SK-N-SH (cell line): ENCODE data around the gene PSTPIP2. TPM values are rescaled to one million over a fixed set of nuclear protein-coding genes. Genes with fewer than 3 reads are reported as not detected.

Experiments
- CTCF ChIA-PET: fragments of 300-600, 350-600 bp; formaldehyde crosslinking; extraction: SDS; loops from one replicate; lab custom pipeline; 2021; lab: Yijun Ruan, JAX
- POLR2A ChIA-PET: fragments of 350-600 bp; sonication (Branson Sonifier 250); formaldehyde crosslinking; extraction: SDS; loops from one replicate; lab custom pipeline; 2020; ENCODE audit warnings: antibody characterized with exemption, inconsistent platforms; lab: Yijun Ruan, JAX
- DNase-seq: peaks from one replicate; pipeline ENCODE4 v3.0.0; 2012
- H2AFZ ChIP-seq: fragments of 200-600 bp; sonication (generic); 2 replicates; pipeline ENCODE4 v1.8.1; 2016; ENCODE audit warnings: antibody characterized with exemption, mild to moderate bottlenecking, low read depth
- H3F3A ChIP-seq: fragments of 200-600 bp; sonication (generic); replicated peaks from 2 replicates; pipeline ENCODE3; 2016; ENCODE audit warnings: antibody characterized with exemption, mild to moderate bottlenecking; ENCODE audit not compliant: insufficient read depth
- H3K27ac ChIP-seq, 2 experiments: fragments of 200-500 bp in 1 of 2; fragments of 200-600 bp in 1 of 2; sonication (Bioruptor generic) in 1 of 2; sonication (generic), shearing (Covaris generic) in 1 of 2; 2 replicates each; pipeline versions ENCODE4 v1.5.1 to v1.6.1; 2014 to 2016; ENCODE audit warnings: low read depth in 2 of 2, inconsistent platforms in 1 of 2, low read length in 1 of 2, mild to moderate bottlenecking in 1 of 2, mixed read lengths in 1 of 2
- H3K27me3 ChIP-seq: fragments of 200-600 bp; sonication (generic), shearing (Covaris generic); 2 replicates; pipeline ENCODE4 v1.6.1; 2016; ENCODE audit warnings: mixed run types; ENCODE audit not compliant: insufficient read depth
- H3K36me3 ChIP-seq, 2 experiments: fragments of 200-500 bp in 1 of 2; fragments of 200-600 bp in 1 of 2; sonication (Bioruptor generic) in 1 of 2; sonication (generic) in 1 of 2; replicated peaks in 1 of 2; 2 replicates each; pipeline versions ENCODE3 to v1.5.1; 2014 to 2016; ENCODE audit warnings: low read length in 1 of 2, mild to moderate bottlenecking in 1 of 2; ENCODE audit not compliant: insufficient read depth in 2 of 2, control insufficient read depth in 1 of 2
- H3K4me1 ChIP-seq, 2 experiments: fragments of 200-500 bp in 1 of 2; fragments of 200-600 bp in 1 of 2; sonication (Bioruptor generic) in 1 of 2; sonication (generic), shearing (Covaris generic) in 1 of 2; 2 replicates each; pipeline versions ENCODE4 v1.5.1 to v1.6.1; 2014 to 2016; ENCODE audit warnings: low read depth in 1 of 2, low read length in 1 of 2, mixed run types in 1 of 2; ENCODE audit not compliant: insufficient read depth in 2 of 2, control insufficient read depth in 1 of 2
- H3K4me2 ChIP-seq: fragments of 200-600 bp; sonication (generic), shearing (Covaris generic); 2 replicates; pipeline ENCODE4 v1.6.1; 2017; ENCODE audit warnings: mixed run types
- H3K4me3 ChIP-seq, 2 experiments: fragments of 200-500 bp in 1 of 2; fragments of 200-600 bp in 1 of 2; sonication (Bioruptor generic) in 1 of 2; sonication (generic), shearing (Covaris generic) in 1 of 2; 2 replicates each; pipeline versions ENCODE4 v1.5.1 to v1.8.1; 2014 to 2016; ENCODE audit warnings: low read depth in 2 of 2, inconsistent platforms in 1 of 2, low read length in 1 of 2, mild to moderate bottlenecking in 1 of 2, mixed read lengths in 1 of 2, moderate library complexity in 1 of 2
- H3K79me2 ChIP-seq: fragments of 200-600 bp; sonication (generic); 2 replicates; pipeline ENCODE4 v1.8.1; 2017; ENCODE audit warnings: mild to moderate bottlenecking; ENCODE audit not compliant: insufficient read depth
- H3K9ac ChIP-seq: fragments of 200-600 bp; sonication (generic); 2 replicates; pipeline ENCODE4 v1.6.1; 2017; ENCODE audit warnings: mixed run types
- H3K9me2 ChIP-seq: fragments of 200-600 bp; sonication (generic); 2 replicates; pipeline ENCODE4 v1.6.1; 2017; ENCODE audit warnings: mixed run types
- H3K9me3 ChIP-seq: fragments of 200-600 bp; sonication (generic); 2 replicates; pipeline ENCODE4 v1.6.1; 2017; ENCODE audit warnings: mixed run types, mild to moderate bottlenecking, moderate library complexity
- H4K20me1 ChIP-seq: fragments of 200-600 bp; sonication (generic); 2 replicates; pipeline ENCODE4 v1.6.1; 2017; ENCODE audit warnings: mild to moderate bottlenecking, mixed run types; ENCODE audit not compliant: insufficient read depth
- CHD2 ChIP-seq: fragments of 150-350 bp; IDR thresholded peaks from 2 replicates; pipeline ENCODE4 v1.6.1; 2018; ENCODE audit warnings: low read length; ENCODE audit not compliant: partially characterized antibody
- MAX ChIP-seq: IDR thresholded peaks from 2 replicates; pipeline ENCODE4 v1.4.0; 2012; ENCODE audit warnings: low read depth
- PBX3 ChIP-seq: IDR thresholded peaks from 2 replicates; pipeline ENCODE4; 2012
- RCOR1 ChIP-seq: fragments of 150-350 bp; IDR thresholded peaks from 2 replicates; pipeline ENCODE4 v1.6.1; 2017; ENCODE audit warnings: antibody characterized with exemption, low read length
- SIN3A ChIP-seq: IDR thresholded peaks from 2 replicates; pipeline ENCODE4 v1.6.1; 2012; ENCODE audit warnings: low read depth, mild to moderate bottlenecking, low read length, moderate library complexity, borderline replicate concordance
- SMC3 ChIP-seq: IDR thresholded peaks from 2 replicates; pipeline ENCODE4 v1.6.1; 2012; ENCODE audit warnings: low read depth, low read length, improper control_type of control experiment
- USF1 ChIP-seq: IDR thresholded peaks from 2 replicates; pipeline ENCODE4 v1.4.0; 2012; ENCODE audit warnings: low read depth, borderline replicate concordance
- WGBS: methylation state at CpG from one replicate; pipeline ENCODE4 v1.1.6; 2017; ENCODE audit warnings: low lambda C conversion rate; 5-methylcytosine and 5-hydroxymethylcytosine counted together
- polyA plus RNA-seq, 3 experiments: library from polyadenylated mRNA; depleted of rRNA; stranded (reverse); fragments of >200 nt; gene quantifications; 2 replicates each; pipeline ENCODE4 v1.2.3, GENCODE V29; 2012

Gene PSTPIP2
- polyA plus RNA-seq, 1 of the 3 experiments (the other 2 are of a cell fraction), result 9.5 TPM

- no peaks in the 10 kb centered on the region for H3K9me2 ChIP-seq
- no peak overlapping the region for H3K9ac ChIP-seq
- H3K27me3 ChIP-seq, result no peaks in the 10 kb centered on the region
- POLR2A ChIA-PET, result no interaction called here
- H3K79me2 ChIP-seq, result 0 out of 2 replicates have a peak, but pooled peaks cover 5% of the 10 kb centered on the region
- no peak overlapping the region for H3K4me2 ChIP-seq
- H3K9me3 ChIP-seq, result no peaks in the 10 kb centered on the region
- no peaks in the 10 kb centered on the region for H3F3A ChIP-seq
- no peaks in the 10 kb centered on the region for H3K36me3 ChIP-seq
- H2AFZ ChIP-seq, result no peak overlapping the region
- H3K4me3 ChIP-seq, result no peak overlapping the region
- no peak overlapping the region for H3K27ac ChIP-seq
- H4K20me1 ChIP-seq, result no peaks in the 10 kb centered on the region
- 89% methylated on average over 5 of the region's 5 CpGs for WGBS
- CTCF ChIA-PET, result interaction anchor here (1.4 kb wide), 1 partner anchor 11 kb away, joined by 7 read pairs; no protein-coding TSS in a partner anchor
- no peak for TF ChIP-seq PBX3
- TF ChIP-seq, all 33 proteins: peak for 0
- no peaks in the 10 kb centered on the region for H3K4me1 ChIP-seq
- no peak for DNase-seq
These were observed 9.3 kb downstream of the PSTPIP2 start for GRCh38 chr18:46062781-46063180.

GRCh38 chr18:46061796-46062195 is 10.3 kb downstream of the PSTPIP2 start:
- no peaks in the 10 kb centered on the region for H3K36me3 ChIP-seq
- TF ChIP-seq CHD2 (no peak), SMC3 (no peak), RCOR1 (no peak), MAX (no peak)
- TF ChIP-seq, all 33 proteins: peak for 0
- Histone ChIP-seq H3K27ac (no peak overlapping the region), H3K27me3 (no peaks in the 10 kb centered on the region), H3K9me2 (no peaks in the 10 kb centered on the region), H2AFZ (no peak overlapping the region), H3K4me1 (no peaks in the 10 kb centered on the region), H3K9me3 (no peaks in the 10 kb centered on the region), H4K20me1 (no peaks in the 10 kb centered on the region), H3K4me2 (no peak overlapping the region), H3K9ac (no peak overlapping the region), H3K4me3 (no peak overlapping the region), H3K79me2 (0 out of 2 replicates have a peak, but pooled peaks cover 5% of the 10 kb centered on the region), H3F3A (no peaks in the 10 kb centered on the region)
- DNase-seq, result no peak
- WGBS, result 88% methylated on average over 1 of the region's 1 CpG
- CTCF ChIA-PET, result interaction anchor here (0.7 to 2.4 kb wide), 2 partner anchors 12 to 303 kb away, joined by 3 to 17 read pairs; no protein-coding TSS in a partner anchor
- POLR2A ChIA-PET, result no interaction called here

- H3K79me2 ChIP-seq, result 0 out of 2 replicates have a peak, but pooled peaks cover under 1% of the 10 kb centered on the region
- no peaks in the 10 kb centered on the region for H4K20me1 ChIP-seq
- TF ChIP-seq USF1 (no peak), SIN3A (no peak)
- H3K9me3 ChIP-seq, result no peaks in the 10 kb centered on the region
- no peaks in the 10 kb centered on the region for H3K27me3 ChIP-seq
- H3K36me3 ChIP-seq, result no peaks in the 10 kb centered on the region
- POLR2A ChIA-PET, result no interaction called here
- H2AFZ ChIP-seq, result no peak overlapping the region
- no peak overlapping the region for H3K4me3 ChIP-seq
- H3K9ac ChIP-seq, result no peak overlapping the region
- no peak for DNase-seq
- no peaks in the 10 kb centered on the region for H3K9me2 ChIP-seq
- 83% methylated on average over 3 of the region's 3 CpGs for WGBS
- H3K4me1 ChIP-seq, result no peaks in the 10 kb centered on the region
- H3K4me2 ChIP-seq, result no peak overlapping the region
- no peaks in the 10 kb centered on the region for H3F3A ChIP-seq
- CTCF ChIA-PET, result interaction anchor here (0.7 to 2.4 kb wide), 2 partner anchors 12 to 303 kb away, joined by 3 to 17 read pairs; no protein-coding TSS in a partner anchor
- H3K27ac ChIP-seq, result no peak overlapping the region
These were observed 10.7 kb downstream of the PSTPIP2 start for GRCh38 chr18:46061387-46061786.
